Measurements from ENCODE around the gene MSLN.
"Not testable (repeated sequence)": the region's sequence is repeated elsewhere in the genome, so short reads cannot be mapped to it uniquely, and the experiment has no call there.

Gene MSLN

DNA sequence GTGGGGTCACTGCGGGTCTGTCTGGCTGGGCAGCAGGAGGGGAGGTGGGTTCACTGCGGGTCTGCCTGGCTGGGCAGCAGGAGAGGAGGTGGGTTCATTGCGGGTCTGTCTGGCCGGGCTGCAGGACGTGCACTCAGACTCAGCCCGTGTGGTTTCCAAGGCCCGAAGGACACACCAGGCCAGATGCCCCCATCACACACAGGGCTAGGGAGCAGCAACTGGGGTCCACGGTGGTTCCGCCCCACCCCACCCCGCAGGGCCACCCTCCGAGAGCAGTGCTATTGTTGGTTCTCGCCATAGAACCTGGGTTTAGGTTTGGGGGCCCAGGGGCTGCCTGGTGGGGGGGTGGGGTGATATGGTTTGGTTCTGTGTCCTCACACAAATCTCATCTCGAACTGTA, 13.9 kb upstream of the MSLN start:
- H3K4me3 ChIP-seq (ENCODE audit: low read length): no peak overlapping the region
- no peak for DNase-seq (ENCODE audit: low read depth)
- TF ChIP-seq, protein P1, sequence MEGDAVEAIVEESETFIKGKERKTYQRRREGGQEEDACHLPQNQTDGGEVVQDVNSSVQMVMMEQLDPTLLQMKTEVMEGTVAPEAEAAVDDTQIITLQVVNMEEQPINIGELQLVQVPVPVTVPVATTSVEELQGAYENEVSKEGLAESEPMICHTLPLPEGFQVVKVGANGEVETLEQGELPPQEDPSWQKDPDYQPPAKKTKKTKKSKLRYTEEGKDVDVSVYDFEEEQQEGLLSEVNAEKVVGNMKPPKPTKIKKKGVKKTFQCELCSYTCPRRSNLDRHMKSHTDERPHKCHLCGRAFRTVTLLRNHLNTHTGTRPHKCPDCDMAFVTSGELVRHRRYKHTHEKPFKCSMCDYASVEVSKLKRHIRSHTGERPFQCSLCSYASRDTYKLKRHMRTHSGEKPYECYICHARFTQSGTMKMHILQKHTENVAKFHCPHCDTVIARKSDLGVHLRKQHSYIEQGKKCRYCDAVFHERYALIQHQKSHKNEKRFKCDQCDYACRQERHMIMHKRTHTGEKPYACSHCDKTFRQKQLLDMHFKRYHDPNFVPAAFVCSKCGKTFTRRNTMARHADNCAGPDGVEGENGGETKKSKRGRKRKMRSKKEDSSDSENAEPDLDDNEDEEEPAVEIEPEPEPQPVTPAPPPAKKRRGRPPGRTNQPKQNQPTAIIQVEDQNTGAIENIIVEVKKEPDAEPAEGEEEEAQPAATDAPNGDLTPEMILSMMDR (conservative IDR thresholded peaks at IDR 0.05; ENCODE audit: low read depth, low read length): no peak

DNA sequence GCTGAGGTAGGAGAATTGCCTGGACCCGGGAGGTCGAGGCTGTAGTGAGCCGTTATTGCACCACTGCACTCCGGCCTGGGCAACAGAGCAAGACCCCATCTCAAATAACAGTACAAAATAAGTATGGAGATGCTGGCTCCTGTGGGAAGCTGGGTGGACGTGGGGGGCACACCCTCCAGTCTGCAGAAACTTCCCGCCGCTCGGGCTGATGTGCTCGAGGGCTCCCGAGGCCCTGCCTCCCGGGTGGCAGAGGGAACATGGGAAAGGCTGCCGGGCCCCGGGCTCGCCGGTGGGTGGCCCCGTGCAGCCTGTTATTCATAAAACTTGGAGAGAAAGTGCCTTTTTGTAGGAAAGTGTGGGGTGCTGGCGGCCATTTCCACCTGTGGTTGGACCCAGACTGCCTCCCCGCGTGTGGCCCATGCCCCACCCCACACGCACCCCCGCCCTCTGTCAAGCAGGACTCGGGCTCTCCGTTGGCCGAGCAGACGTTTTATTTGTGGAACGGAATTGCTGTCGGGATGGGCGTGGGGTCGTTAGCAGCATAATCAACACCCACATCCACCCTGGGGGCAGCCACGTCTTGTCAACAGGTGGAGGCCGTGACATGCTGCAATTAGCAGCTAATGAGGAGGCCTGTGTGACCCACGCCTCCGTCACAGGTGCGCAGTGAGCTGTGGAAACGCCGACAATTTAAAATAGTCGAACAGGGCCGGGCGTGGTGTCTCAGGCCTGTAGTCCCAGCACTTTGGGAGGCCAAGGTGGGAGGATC, 12.4 kb upstream of the MSLN start:
- no peak for DNase-seq (ENCODE audit: low read depth)
- TF ChIP-seq, protein P1 (conservative IDR thresholded peaks at IDR 0.05; ENCODE audit: low read depth, low read length): no peak
- H3K4me3 ChIP-seq (ENCODE audit: low read length): no peak overlapping the region

DNA sequence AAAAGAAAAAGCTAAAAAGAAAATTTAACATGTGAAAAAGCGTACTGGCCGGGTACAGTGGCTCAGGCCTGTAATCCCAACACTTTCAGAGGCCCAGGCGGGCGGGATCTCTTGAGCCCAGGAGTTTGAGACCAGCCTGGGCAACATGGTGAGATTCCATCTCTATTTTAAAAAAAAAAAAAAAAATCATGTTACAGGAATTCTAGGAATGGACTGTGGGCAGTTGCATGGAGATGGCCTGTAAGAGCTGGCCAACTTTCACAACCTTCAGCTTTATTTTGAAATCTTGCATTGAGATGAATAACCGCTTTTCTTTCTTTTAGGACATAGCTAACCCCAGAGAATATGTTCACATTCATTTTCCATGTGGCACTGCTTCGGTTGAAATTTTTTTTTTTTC, 11.5 kb upstream of the MSLN start:
- TF ChIP-seq, protein P1 (conservative IDR thresholded peaks at IDR 0.05; ENCODE audit: low read depth, low read length): no peak
- no peak overlapping the region for H3K4me3 ChIP-seq (ENCODE audit: low read length)
- DNase-seq (ENCODE audit: low read depth): no peak

DNA sequence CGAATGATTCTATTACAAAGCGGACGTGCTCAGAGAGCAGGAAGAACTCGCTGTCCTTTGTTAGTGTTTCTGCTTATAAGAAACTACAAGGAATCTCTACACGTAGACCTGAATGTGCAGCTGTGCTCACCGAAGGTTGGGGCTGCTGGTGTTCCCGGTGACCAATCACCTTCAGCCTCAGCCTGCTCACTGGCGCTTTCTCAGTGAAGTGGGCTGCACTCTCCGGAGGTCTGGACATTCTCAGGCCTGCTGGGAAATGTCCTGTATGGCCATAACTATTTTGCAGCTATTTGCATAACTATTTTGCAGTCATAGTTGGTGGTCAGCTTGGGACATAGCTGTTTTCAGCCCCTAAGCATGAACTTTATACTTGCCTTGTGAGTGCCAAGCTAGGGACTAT, 10.0 kb upstream of the MSLN start:
- TF ChIP-seq, protein P1 (conservative IDR thresholded peaks at IDR 0.05; ENCODE audit: low read depth, low read length): no peak
- H3K4me3 ChIP-seq (ENCODE audit: low read length): no peak overlapping the region
- DNase-seq (ENCODE audit: low read depth): no peak

DNA sequence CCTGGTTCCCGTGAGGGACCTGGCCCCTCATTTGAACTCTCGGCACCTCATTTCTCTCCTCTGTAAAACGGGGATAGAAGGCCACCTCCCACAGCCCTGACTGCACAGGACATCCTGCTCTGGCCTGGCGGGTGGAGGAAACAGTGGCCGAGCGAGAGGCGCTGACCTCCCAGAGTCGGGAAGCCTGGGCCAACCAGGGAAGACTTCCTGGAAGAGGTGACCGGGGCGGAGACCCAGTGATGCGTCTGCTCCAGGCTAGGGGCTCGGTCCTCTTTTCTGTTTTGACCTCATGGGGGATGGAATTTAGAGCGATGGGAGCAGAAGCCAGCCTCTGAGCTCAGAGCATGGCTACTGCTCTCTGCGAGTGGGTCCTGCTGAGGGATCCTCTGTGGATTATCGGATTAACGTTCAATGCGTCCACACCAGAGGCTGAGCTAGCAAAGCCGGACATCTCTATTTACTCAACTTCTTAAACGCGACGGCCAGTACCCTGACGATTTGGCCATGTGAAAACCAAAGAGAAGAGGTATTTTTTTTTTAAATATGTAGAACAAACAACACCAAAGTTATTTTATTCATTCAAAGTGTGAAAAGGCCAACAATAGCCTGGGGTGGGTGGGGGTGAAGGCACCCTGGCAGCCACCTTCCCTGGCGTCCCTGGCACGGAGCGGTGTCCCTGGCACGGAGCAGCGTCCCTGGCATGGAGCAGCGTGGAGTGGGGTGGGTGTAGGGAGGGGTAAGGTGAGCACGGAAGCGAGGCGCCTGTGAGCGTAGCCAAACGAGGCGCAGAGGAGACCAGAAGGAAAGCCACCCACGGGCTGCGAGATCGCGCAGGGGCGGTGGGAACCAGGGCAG, 9.2 kb upstream of the MSLN start:
- no peak for DNase-seq (ENCODE audit: low read depth)
- H3K4me3 ChIP-seq (ENCODE audit: low read length): no peak overlapping the region
- TF ChIP-seq, protein P1 (conservative IDR thresholded peaks at IDR 0.05; ENCODE audit: low read depth, low read length): no peak

DNA sequence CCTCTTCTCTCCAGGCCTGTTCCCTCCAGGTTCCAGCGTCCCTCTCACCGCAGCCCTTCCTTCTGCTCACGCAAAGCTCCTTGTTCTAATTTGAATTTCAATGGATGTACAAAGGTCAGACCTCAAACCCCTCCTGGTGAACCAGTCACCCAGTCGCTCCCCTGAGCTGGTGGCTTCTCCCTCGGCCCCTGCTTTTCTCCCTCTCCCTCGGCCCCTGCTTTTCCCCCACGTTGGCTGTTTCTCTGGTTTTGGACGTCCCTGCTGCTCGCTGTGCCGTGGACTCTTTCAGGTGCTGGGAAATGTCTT, 8.6 kb upstream of the MSLN start:
- TF ChIP-seq, protein P1 (conservative IDR thresholded peaks at IDR 0.05; ENCODE audit: low read depth, low read length): no peak
- DNase-seq (ENCODE audit: low read depth): no peak
- no peak overlapping the region for H3K4me3 ChIP-seq (ENCODE audit: low read length)

DNA sequence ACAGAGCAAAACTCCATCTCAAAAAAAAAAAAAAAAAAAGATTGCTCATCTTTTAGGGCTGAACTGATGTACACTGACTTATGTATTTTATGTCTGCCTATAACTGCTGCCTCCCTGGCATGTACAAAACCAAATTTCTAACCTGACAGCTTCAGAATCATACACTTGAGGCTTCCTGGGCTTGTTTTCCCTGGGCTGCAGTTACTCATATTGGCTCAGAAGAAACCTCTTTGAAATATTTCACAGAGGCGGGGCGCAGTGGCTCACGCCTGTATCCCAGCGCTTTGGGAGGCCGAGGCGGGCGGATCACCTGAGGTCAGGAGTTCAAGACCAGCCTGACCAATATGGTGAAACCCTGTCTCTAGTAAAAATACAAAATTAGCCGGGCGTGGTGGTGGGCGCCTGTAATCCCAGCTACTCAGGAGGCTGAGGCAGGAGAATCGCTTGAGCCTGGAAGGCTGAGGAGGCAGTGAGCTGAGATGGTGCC, 6.4 kb upstream of the MSLN start:
- not testable (repeated sequence) for H3K4me3 ChIP-seq (ENCODE audit: low read length); DNase-seq (ENCODE audit: low read depth)

Measured in retinal pigment epithelial cell (primary cell).